ENCODE data around the gene NUBP1. TPM values are rescaled to one million over a fixed set of nuclear protein-coding genes. Genes with fewer than 3 reads are reported as not detected.

Gene NUBP1
- polyA plus RNA-seq, 3 donors, result 52.8 to 56.6 (median 54.3) TPM

GRCh38 chr16:10805334-10805733, 61.7 kb downstream of the NUBP1 start:
- Histone ChIP-seq H3K4me2 (replicated peaks; ENCODE audit: extremely low read depth, low read length, poor library complexity, severe bottlenecking) (no peak overlapping the region), H3K9ac (ENCODE audit: insufficient read depth, low read length, poor library complexity, severe bottlenecking) (no peak overlapping the region), H2AFZ (ENCODE audit: insufficient read depth, low read depth, low read length, poor library complexity, severe bottlenecking) (no peak overlapping the region), H3K79me2 (ENCODE audit: insufficient read depth, low read length) (no peaks in the 10 kb centered on the region), H3K27me3 (ENCODE audit: control insufficient read depth in 2 of 2, insufficient read depth in 2 of 2, low read length in 2 of 2) (no peaks in the 10 kb centered on the region), H4K20me1 (ENCODE audit: insufficient read depth, low read length) (no peaks in the 10 kb centered on the region), H3K36me3 (replicated peaks in 1 of 2; ENCODE audit: control insufficient read depth in 1 of 2, insufficient read depth in 2 of 2, low read length in 2 of 2) (no peaks in the 10 kb centered on the region), H3K4me1 (ENCODE audit: control insufficient read depth in 1 of 2, insufficient read depth in 2 of 2, low read length in 2 of 2) (peaks cover 36 to 37% of the 10 kb centered on the region in 2 donors), H3K27ac (ENCODE audit: low read depth in 1 of 2, low read length in 2 of 2) (no peak overlapping the region), H3K9me3 (replicated peaks in 1 of 2; ENCODE audit: control insufficient read depth in 1 of 2, insufficient read depth in 1 of 2, low read length in 2 of 2) (no peaks in the 10 kb centered on the region), H3K4me3 (replicated peaks in 1 of 3; ENCODE audit: low read depth in 2 of 3, low read length in 3 of 3) (no peak overlapping the region)
- Mint-ChIP-seq H3K27me3 (ENCODE audit: low read depth in 3 of 3) (no peaks in the 10 kb centered on the region), H3K4me1 (peaks cover 37% of the 10 kb centered on the region), H3K4me3 (no peak overlapping the region), H3K9me3 (no peaks in the 10 kb centered on the region), H3K36me3 (peaks cover 0 to 4% of the 10 kb centered on the region in 2 donors), H3K27ac (peak overlapping the region in 4 of 7 donors; percentile 93 to 98 (median 98))
- intact Hi-C loops (cut with micrococcal nuclease), result loop anchor here in 1 of 2 donors (5.0 kb wide), 1 partner anchor 67 kb away; no protein-coding TSS in a partner anchor
- no CpG with 5 or more reads among the region's 9 CpGs for WGBS (ENCODE audit: insufficient coverage)
- TF ChIP-seq CTCF (IDR thresholded peaks at IDR 0.05), result no peak
- DNase-seq, result no peak

- Histone ChIP-seq H2AFZ (ENCODE audit: insufficient read depth, low read depth, low read length, poor library complexity, severe bottlenecking) (no peak overlapping the region), H3K36me3 (replicated peaks in 1 of 2; ENCODE audit: control insufficient read depth in 1 of 2, insufficient read depth in 2 of 2, low read length in 2 of 2) (no peaks in the 10 kb centered on the region), H3K4me1 (ENCODE audit: control insufficient read depth in 1 of 2, insufficient read depth in 2 of 2, low read length in 2 of 2) (peaks cover 34 to 35% of the 10 kb centered on the region in 2 donors), H3K9me3 (replicated peaks in 1 of 2; ENCODE audit: control insufficient read depth in 1 of 2, insufficient read depth in 1 of 2, low read length in 2 of 2) (no peaks in the 10 kb centered on the region), H3K27ac (ENCODE audit: low read depth in 1 of 2, low read length in 2 of 2) (peak overlapping the region; percentile 69 to 81), H3K4me2 (replicated peaks; ENCODE audit: extremely low read depth, low read length, poor library complexity, severe bottlenecking) (peak overlapping the region; percentile 38), H3K27me3 (ENCODE audit: control insufficient read depth in 2 of 2, insufficient read depth in 2 of 2, low read length in 2 of 2) (no peaks in the 10 kb centered on the region), H3K79me2 (ENCODE audit: insufficient read depth, low read length) (no peaks in the 10 kb centered on the region), H3K4me3 (replicated peaks in 1 of 3; ENCODE audit: low read depth in 2 of 3, low read length in 3 of 3) (peak overlapping the region in 1 of 3 experiments; percentile 47), H3K9ac (ENCODE audit: insufficient read depth, low read length, poor library complexity, severe bottlenecking) (no peak overlapping the region), H4K20me1 (ENCODE audit: insufficient read depth, low read length) (no peaks in the 10 kb centered on the region)
- no CpG with 5 or more reads among the region's 6 CpGs for WGBS (ENCODE audit: insufficient coverage)
- H3K27me3 Mint-ChIP-seq (ENCODE audit: low read depth in 3 of 3), result no peaks in the 10 kb centered on the region
- DNase-seq, result peak; percentile 74 to 86 (median 84)
- no peak for TF ChIP-seq CTCF (IDR thresholded peaks at IDR 0.05)
- H3K9me3 Mint-ChIP-seq, result no peaks in the 10 kb centered on the region
- peaks cover 37% of the 10 kb centered on the region for H3K4me1 Mint-ChIP-seq
- peak overlapping the region in 1 of 2 donors; percentile 57 for H3K4me3 Mint-ChIP-seq
- intact Hi-C loops (cut with micrococcal nuclease), result loop anchor here in 1 of 2 donors (5.0 kb wide), 1 partner anchor 66 kb away; no protein-coding TSS in a partner anchor
- H3K36me3 Mint-ChIP-seq, result peaks cover 0 to 4% of the 10 kb centered on the region in 2 donors
- peak overlapping the region; percentile 92 to 98 (median 97) for H3K27ac Mint-ChIP-seq
These were observed 63.1 kb downstream of the NUBP1 start for GRCh38 chr16:10806698-10807097.
